Panc1 (cell line): Measurements from ENCODE around the gene PCBD1. TPM values are rescaled to one million over a fixed set of nuclear protein-coding genes. Genes with fewer than 3 reads are reported as not detected.

Source experiments
- ATAC-seq: fragments of 200-7000 bp; cut with Tn5 transposase; 2 replicates; pipeline ENCODE4 v1.9.1; 2020; ENCODE audit warnings: mild to moderate bottlenecking, moderate library complexity
- BruUV-seq: library from RNA; stranded (reverse); fragments of 400-500 nt; replicated peaks from 2 replicates; lab custom pipeline; 2021; lab: Mats Ljungman, UMichigan
- CTCF ChIA-PET: fragments of 300-600 bp; sonication (Branson Sonifier 250); formaldehyde crosslinking; loops from one replicate; lab custom pipeline; 2022; ENCODE audit warnings: antibody characterized with exemption; lab: Charles Lee
- POLR2A ChIA-PET: fragments of 300-600 bp; sonication (Branson Sonifier 250); formaldehyde crosslinking; loops from one replicate; lab custom pipeline; 2022; ENCODE audit warnings: antibody characterized with exemption; lab: Charles Lee
- DNase-seq: peaks from one replicate; pipeline ENCODE4 v3.0.0-alpha.2; 2010; ENCODE audit warnings: low read depth, low spot score
- H3K27ac ChIP-seq: 2 replicates; pipeline ENCODE4 v1.5.1; 2011; ENCODE audit warnings: mild to moderate bottlenecking, low read length, inconsistent platforms
- H3K27me3 ChIP-seq: fragments of 200-500 bp; sonication (Bioruptor generic); 2 replicates; pipeline ENCODE4 v1.6.0; 2014; ENCODE audit warnings: low read length, inconsistent platforms; ENCODE audit not compliant: control insufficient read depth, insufficient read depth
- H3K36me3 ChIP-seq: fragments of 200-500 bp; sonication (Bioruptor generic); 2 replicates; pipeline ENCODE4 v1.5.1; 2014; ENCODE audit warnings: inconsistent platforms, mild to moderate bottlenecking, low read length, moderate library complexity; ENCODE audit not compliant: control insufficient read depth, insufficient read depth
- H3K4me1 ChIP-seq: 2 replicates; pipeline ENCODE4 v1.5.1; 2011; ENCODE audit warnings: inconsistent platforms, mild to moderate bottlenecking, low read length, moderate library complexity; ENCODE audit not compliant: control insufficient read depth, insufficient read depth
- H3K4me3 ChIP-seq, 2 experiments: 2 replicates each; pipeline ENCODE4 v1.5.1; 2011 to 2012; ENCODE audit warnings: low read depth in 2 of 2, low read length in 2 of 2, mild to moderate bottlenecking in 2 of 2, inconsistent platforms in 1 of 2, moderate library complexity in 1 of 2
- H3K9me3 ChIP-seq: fragments of 200-500 bp; sonication (Bioruptor generic); 2 replicates; pipeline ENCODE4 v1.5.1; 2014; ENCODE audit warnings: low read depth, mild to moderate bottlenecking, inconsistent platforms, low read length, moderate library complexity; ENCODE audit not compliant: control insufficient read depth, insufficient read depth
- POLR2AphosphoS5 ChIP-seq: IDR thresholded peaks from 2 replicates; pipeline ENCODE4 v1.6.1; 2012; ENCODE audit warnings: mild to moderate bottlenecking, low read depth, low read length, moderate library complexity
- SIN3A ChIP-seq: IDR thresholded peaks from 2 replicates; pipeline ENCODE4 v1.6.1; 2012; ENCODE audit warnings: low read depth, mild to moderate bottlenecking, low read length, moderate library complexity, borderline replicate concordance; ENCODE audit not compliant: insufficient read depth
- TCF7L2 ChIP-seq: IDR thresholded peaks from 2 replicates; pipeline ENCODE4 v1.6.1; 2011; ENCODE audit warnings: mild to moderate bottlenecking, low read depth, low read length, inconsistent platforms
- in situ Hi-C: cut with HindIII; loops from 2 replicates; pipeline ENCODE4 v1.10.0; 2016; ENCODE audit warnings: low sequenced_read_pairs, low pct_unique_long_range_greater_than_20kb
- intact Hi-C: fragments of 100-400 bp; cut with micrococcal nuclease; formaldehyde crosslinking; loops from one replicate; pipeline ENCODE4 v1.10.0; 2022; ENCODE audit not compliant: unreplicated experiment
- total RNA-seq: library from RNA; stranded (reverse); gene quantifications from one replicate; pipeline ENCODE4 v1.2.1, GENCODE V29; 2021; ENCODE audit not compliant: unreplicated experiment
- TF ChIP-seq, protein P1 (sequence below): fragments of 450-650 bp; IDR thresholded peaks from 2 replicates; pipeline ENCODE4 v1.5.1; 2017; ENCODE audit warnings: mild to moderate bottlenecking
- TF ChIP-seq, protein P2 (sequence below), 2 experiments: IDR thresholded peaks; 2 replicates each; pipeline ENCODE4 v1.6.1; 2011 to 2012; ENCODE audit warnings: low read depth in 2 of 2, control low read depth in 1 of 2, low read length in 1 of 2, mild to moderate bottlenecking in 1 of 2, moderate library complexity in 1 of 2; ENCODE audit not compliant: insufficient read depth in 1 of 2

PCBD1 gene
- total RNA-seq, 1 experiment from 2014 or later: 122 TPM

DNA sequence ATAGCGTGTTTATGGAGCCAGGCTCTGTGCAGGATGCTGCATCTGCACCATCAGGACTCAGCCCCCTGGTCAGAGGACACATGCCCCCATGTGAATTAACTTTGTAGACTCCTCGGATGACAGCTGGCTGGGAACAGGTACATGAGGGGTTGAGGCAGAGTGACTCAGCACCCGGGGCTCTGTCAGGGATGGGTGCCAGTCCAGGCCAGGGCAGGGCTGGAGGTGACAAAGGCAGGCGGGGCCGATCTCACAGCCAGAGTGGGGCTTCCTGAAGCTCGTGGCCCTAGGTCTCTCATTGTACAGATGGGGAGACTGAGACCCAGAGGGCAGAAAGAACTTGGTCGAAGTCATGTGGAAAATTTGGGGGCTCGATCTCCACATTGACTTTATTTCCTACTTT lies 35.3 kb upstream of the PCBD1 start:
- Histone ChIP-seq H3K4me3 (no peak overlapping the region), H3K4me1 (no peaks in the 10 kb centered on the region), H3K9me3 (no peaks in the 10 kb centered on the region), H3K27me3 (peaks cover 14% of the 10 kb centered on the region), H3K27ac (no peak overlapping the region), H3K36me3 (no peaks in the 10 kb centered on the region)
- DNase-seq (no peak), ATAC-seq (no peak)
- POLR2A ChIA-PET: no interaction called here
- CTCF ChIA-PET: interaction anchor here (1.2 to 1.8 kb wide), 3 partner anchors 21 to 347 kb away, joined by 3 to 4 read pairs (median 3); no protein-coding TSS in a partner anchor
- in situ Hi-C loops (no loop called here), intact Hi-C loops (loop anchor here (2.0 kb wide), 1 partner anchor 285 kb away; no protein-coding TSS in a partner anchor)
- TF ChIP-seq POLR2AphosphoS5: no peak
- no TSS peak for BruUV-seq

DNA sequence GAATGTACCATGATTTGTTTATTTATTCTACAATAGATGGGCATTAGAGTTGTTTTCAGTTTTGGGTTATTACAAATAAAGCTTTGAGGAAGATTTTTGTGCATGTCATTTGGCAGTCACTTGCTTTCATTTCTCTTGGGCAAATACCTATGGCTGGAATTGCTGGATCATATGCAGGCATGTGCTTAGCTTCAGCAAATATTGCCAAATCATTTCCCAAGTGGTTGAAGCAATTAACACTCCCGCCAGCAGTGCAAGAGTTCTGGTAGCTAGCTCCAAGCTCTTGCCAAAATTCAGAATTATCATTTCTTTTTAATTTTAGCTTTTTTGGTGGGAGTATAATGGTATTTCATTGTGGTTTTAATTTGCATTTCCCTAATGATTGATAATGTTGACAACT lies 32.9 kb upstream of the PCBD1 start:
- no peaks in the 10 kb centered on the region for H3K4me1 ChIP-seq
- BruUV-seq: no TSS peak
- ChIA-PET POLR2A (no interaction called here), CTCF (interaction anchor here (0.5 kb wide), 1 partner anchor 34 kb away, joined by 3 read pairs; no protein-coding TSS in a partner anchor)
- no peak overlapping the region for H3K27ac ChIP-seq
- intact Hi-C loops: no loop called here
- DNase-seq (no peak), ATAC-seq (no peak)
- H3K4me3 ChIP-seq: no peak overlapping the region
- in situ Hi-C loops: no loop called here
- H3K9me3 ChIP-seq: no peaks in the 10 kb centered on the region
- H3K27me3 ChIP-seq: peaks cover 20% of the 10 kb centered on the region
- TF ChIP-seq SIN3A: no peak
- TF ChIP-seq, protein P1, sequence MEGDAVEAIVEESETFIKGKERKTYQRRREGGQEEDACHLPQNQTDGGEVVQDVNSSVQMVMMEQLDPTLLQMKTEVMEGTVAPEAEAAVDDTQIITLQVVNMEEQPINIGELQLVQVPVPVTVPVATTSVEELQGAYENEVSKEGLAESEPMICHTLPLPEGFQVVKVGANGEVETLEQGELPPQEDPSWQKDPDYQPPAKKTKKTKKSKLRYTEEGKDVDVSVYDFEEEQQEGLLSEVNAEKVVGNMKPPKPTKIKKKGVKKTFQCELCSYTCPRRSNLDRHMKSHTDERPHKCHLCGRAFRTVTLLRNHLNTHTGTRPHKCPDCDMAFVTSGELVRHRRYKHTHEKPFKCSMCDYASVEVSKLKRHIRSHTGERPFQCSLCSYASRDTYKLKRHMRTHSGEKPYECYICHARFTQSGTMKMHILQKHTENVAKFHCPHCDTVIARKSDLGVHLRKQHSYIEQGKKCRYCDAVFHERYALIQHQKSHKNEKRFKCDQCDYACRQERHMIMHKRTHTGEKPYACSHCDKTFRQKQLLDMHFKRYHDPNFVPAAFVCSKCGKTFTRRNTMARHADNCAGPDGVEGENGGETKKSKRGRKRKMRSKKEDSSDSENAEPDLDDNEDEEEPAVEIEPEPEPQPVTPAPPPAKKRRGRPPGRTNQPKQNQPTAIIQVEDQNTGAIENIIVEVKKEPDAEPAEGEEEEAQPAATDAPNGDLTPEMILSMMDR: no peak
- TF ChIP-seq, protein P2, sequence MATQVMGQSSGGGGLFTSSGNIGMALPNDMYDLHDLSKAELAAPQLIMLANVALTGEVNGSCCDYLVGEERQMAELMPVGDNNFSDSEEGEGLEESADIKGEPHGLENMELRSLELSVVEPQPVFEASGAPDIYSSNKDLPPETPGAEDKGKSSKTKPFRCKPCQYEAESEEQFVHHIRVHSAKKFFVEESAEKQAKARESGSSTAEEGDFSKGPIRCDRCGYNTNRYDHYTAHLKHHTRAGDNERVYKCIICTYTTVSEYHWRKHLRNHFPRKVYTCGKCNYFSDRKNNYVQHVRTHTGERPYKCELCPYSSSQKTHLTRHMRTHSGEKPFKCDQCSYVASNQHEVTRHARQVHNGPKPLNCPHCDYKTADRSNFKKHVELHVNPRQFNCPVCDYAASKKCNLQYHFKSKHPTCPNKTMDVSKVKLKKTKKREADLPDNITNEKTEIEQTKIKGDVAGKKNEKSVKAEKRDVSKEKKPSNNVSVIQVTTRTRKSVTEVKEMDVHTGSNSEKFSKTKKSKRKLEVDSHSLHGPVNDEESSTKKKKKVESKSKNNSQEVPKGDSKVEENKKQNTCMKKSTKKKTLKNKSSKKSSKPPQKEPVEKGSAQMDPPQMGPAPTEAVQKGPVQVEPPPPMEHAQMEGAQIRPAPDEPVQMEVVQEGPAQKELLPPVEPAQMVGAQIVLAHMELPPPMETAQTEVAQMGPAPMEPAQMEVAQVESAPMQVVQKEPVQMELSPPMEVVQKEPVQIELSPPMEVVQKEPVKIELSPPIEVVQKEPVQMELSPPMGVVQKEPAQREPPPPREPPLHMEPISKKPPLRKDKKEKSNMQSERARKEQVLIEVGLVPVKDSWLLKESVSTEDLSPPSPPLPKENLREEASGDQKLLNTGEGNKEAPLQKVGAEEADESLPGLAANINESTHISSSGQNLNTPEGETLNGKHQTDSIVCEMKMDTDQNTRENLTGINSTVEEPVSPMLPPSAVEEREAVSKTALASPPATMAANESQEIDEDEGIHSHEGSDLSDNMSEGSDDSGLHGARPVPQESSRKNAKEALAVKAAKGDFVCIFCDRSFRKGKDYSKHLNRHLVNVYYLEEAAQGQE (IDR thresholded peaks at IDR 0.05; ENCODE audit: insufficient read depth in 1 of 2, low read depth in 2 of 2, low read length in 1 of 2): no peak
- no peak for TF ChIP-seq TCF7L2
- TF ChIP-seq POLR2AphosphoS5: no peak
- H3K36me3 ChIP-seq: no peaks in the 10 kb centered on the region

DNA sequence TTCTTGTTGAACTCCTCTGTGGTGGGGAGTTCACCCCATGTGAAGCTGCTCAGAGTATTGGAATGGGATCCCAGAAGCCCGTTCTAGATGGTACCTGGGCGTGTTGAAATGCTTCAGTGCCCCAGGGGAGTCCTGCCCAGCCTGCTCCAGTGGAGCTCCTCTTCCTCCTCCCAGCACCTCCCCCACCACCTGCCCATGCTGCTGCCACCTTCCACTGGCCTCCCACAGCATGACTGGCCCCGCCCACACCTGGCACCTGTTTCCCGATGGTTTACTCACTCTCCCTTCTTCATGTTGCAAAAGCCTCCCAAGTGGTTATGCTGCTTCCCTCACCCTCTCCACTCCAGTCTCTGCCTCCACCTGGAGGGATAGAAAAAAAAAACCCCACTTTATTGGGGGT lies 32.2 kb upstream of the PCBD1 start:
- no TSS peak for BruUV-seq
- Histone ChIP-seq H3K27me3 (peaks cover 20% of the 10 kb centered on the region), H3K27ac (no peak overlapping the region), H3K4me3 (no peak overlapping the region), H3K36me3 (no peaks in the 10 kb centered on the region), H3K4me1 (no peaks in the 10 kb centered on the region), H3K9me3 (no peaks in the 10 kb centered on the region)
- ATAC-seq (no peak), DNase-seq (no peak)
- intact Hi-C loops (no loop called here), in situ Hi-C loops (no loop called here)
- CTCF ChIA-PET: no interaction called here
- TF ChIP-seq, protein P1: no peak
- TF ChIP-seq TCF7L2: no peak
- TF ChIP-seq, protein P2 (IDR thresholded peaks at IDR 0.05; ENCODE audit: insufficient read depth in 1 of 2, low read depth in 2 of 2, low read length in 1 of 2): no peak
- no peak for TF ChIP-seq POLR2AphosphoS5
- no peak for TF ChIP-seq SIN3A
- POLR2A ChIA-PET: no interaction called here
